ENCODE results near the gene IL19.

GRCh38 chr1:206779638-206780037 is 9.1 kb downstream of the IL19 start:
- TF ChIP-seq POLR2A (IDR thresholded peaks at IDR 0.05) (no peak), CTCF (IDR thresholded peaks at IDR 0.05) (no peak)
